ENCODE measurements around the gene GSTP1. TPM values are rescaled to one million over a fixed set of nuclear protein-coding genes. Genes with fewer than 3 reads are reported as not detected.

Gene GSTP1
- total RNA-seq, 1 experiment from 2014 or later: 893 TPM

DNA sequence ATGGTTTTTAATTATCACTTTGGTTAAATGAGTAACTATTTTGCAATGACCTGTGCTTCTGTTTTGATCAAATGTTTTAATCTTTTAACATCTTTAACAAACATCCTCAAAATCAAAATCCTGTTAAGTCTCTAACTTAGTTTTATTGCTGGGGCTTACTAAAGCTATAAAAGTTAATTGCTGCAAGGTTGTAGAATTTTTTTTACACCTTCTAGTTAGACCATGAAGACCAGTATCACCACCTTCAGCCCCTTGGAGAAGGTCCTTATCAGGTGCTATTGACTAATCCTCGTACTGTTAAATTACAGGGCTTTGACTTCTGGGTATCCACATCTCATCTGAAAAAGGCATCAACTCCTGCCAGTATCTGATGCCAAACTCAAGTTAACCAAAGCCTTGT is 48.1 kb upstream of the GSTP1 start:
- ATAC-seq (no peak), DNase-seq (ENCODE audit: low read depth, low spot score) (no peak)
- no peak overlapping the region for H3K9ac ChIP-seq (ENCODE audit: low read length)
- no peaks in the 10 kb centered on the region for H3K36me3 ChIP-seq (ENCODE audit: control insufficient read depth in 1 of 2, insufficient read depth in 2 of 2, low read length in 2 of 2)
- no peaks in the 10 kb centered on the region for H3K9me2 ChIP-seq (ENCODE audit: insufficient read depth)
- H3K27me3 ChIP-seq (ENCODE audit: insufficient read depth, low read length): no peaks in the 10 kb centered on the region
- H3K79me2 ChIP-seq (ENCODE audit: insufficient read depth, low read length): no peaks in the 10 kb centered on the region
- H2AFZ ChIP-seq (ENCODE audit: low read depth, low read length, poor library complexity, severe bottlenecking): no peak overlapping the region
- intact Hi-C loops (cut with micrococcal nuclease): no loop called here
- no peak overlapping the region for H3K27ac ChIP-seq (ENCODE audit: low read depth, low read length)
- no peak overlapping the region for H3K4me2 ChIP-seq (ENCODE audit: low read length)
- ChIA-PET RAD21 (ENCODE audit: low non-redundant PET in 1 of 2, low total read pairs in 2 of 2, uncharacterized antibody in 2 of 2, unreplicated experiment in 2 of 2) (no interaction called here), POLR2A (no interaction called here), CTCF (no interaction called here)
- no peak overlapping the region for H3K4me3 ChIP-seq (replicated peaks in 1 of 2; ENCODE audit: low read depth in 1 of 2, low read length in 2 of 2)
- H3K9me3 ChIP-seq (ENCODE audit: control insufficient read depth in 1 of 2, insufficient read depth in 1 of 2, low read depth in 1 of 2, low read length in 2 of 2): peaks cover 13% of the 10 kb centered on the region in 2 experiments; a peak in 2 of 4 replicates
- H4K20me1 ChIP-seq (ENCODE audit: insufficient read depth): no peaks in the 10 kb centered on the region
- no TSS peak for BruUV-seq (replicated peaks)
- TF ChIP-seq SRF (IDR thresholded peaks at IDR 0.05; ENCODE audit: low read depth) (no peak), POLR2A (IDR thresholded peaks at IDR 0.05; ENCODE audit: borderline replicate concordance, extremely low read depth, insufficient read depth, insufficient read length) (no peak), EZH2 (IDR thresholded peaks at IDR 0.05) (no peak), CBX3 (IDR thresholded peaks at IDR 0.05; ENCODE audit: low read depth) (no peak), RAD21 (IDR thresholded peaks at IDR 0.05; ENCODE audit: low read depth) (no peak), JUND (IDR thresholded peaks at IDR 0.05) (no peak), ZFX (IDR thresholded peaks at IDR 0.05) (no peak), ELF1 (IDR thresholded peaks at IDR 0.05; ENCODE audit: borderline replicate concordance, low read depth) (no peak), ZBTB33 (IDR thresholded peaks at IDR 0.05; ENCODE audit: extremely low read depth, insufficient replicate concordance, low read length) (no peak), POLR2AphosphoS5 (IDR thresholded peaks at IDR 0.05; ENCODE audit: low read depth, low read length) (no peak), FOSL1 (IDR thresholded peaks at IDR 0.05; ENCODE audit: low read depth) (no peak), SIN3A (IDR thresholded peaks at IDR 0.05; ENCODE audit: low read depth) (no peak), ATF3 (IDR thresholded peaks at IDR 0.05) (no peak), TCF7L2 (IDR thresholded peaks at IDR 0.05; ENCODE audit: borderline replicate concordance, extremely low read depth, insufficient read depth, insufficient read length) (no peak), EGR1 (IDR thresholded peaks at IDR 0.05; ENCODE audit: low read depth) (no peak), SP1 (IDR thresholded peaks at IDR 0.05; ENCODE audit: low read depth) (no peak)
- TF ChIP-seq, protein P1, sequence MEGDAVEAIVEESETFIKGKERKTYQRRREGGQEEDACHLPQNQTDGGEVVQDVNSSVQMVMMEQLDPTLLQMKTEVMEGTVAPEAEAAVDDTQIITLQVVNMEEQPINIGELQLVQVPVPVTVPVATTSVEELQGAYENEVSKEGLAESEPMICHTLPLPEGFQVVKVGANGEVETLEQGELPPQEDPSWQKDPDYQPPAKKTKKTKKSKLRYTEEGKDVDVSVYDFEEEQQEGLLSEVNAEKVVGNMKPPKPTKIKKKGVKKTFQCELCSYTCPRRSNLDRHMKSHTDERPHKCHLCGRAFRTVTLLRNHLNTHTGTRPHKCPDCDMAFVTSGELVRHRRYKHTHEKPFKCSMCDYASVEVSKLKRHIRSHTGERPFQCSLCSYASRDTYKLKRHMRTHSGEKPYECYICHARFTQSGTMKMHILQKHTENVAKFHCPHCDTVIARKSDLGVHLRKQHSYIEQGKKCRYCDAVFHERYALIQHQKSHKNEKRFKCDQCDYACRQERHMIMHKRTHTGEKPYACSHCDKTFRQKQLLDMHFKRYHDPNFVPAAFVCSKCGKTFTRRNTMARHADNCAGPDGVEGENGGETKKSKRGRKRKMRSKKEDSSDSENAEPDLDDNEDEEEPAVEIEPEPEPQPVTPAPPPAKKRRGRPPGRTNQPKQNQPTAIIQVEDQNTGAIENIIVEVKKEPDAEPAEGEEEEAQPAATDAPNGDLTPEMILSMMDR (IDR thresholded peaks at IDR 0.05 in 2 of 3, conservative IDR thresholded peaks at IDR 0.05 in 1 of 3; ENCODE audit: borderline replicate concordance in 1 of 3, insufficient read depth in 1 of 3, low read depth in 2 of 3, low read length in 2 of 3): no peak
- TF ChIP-seq, protein P2, sequence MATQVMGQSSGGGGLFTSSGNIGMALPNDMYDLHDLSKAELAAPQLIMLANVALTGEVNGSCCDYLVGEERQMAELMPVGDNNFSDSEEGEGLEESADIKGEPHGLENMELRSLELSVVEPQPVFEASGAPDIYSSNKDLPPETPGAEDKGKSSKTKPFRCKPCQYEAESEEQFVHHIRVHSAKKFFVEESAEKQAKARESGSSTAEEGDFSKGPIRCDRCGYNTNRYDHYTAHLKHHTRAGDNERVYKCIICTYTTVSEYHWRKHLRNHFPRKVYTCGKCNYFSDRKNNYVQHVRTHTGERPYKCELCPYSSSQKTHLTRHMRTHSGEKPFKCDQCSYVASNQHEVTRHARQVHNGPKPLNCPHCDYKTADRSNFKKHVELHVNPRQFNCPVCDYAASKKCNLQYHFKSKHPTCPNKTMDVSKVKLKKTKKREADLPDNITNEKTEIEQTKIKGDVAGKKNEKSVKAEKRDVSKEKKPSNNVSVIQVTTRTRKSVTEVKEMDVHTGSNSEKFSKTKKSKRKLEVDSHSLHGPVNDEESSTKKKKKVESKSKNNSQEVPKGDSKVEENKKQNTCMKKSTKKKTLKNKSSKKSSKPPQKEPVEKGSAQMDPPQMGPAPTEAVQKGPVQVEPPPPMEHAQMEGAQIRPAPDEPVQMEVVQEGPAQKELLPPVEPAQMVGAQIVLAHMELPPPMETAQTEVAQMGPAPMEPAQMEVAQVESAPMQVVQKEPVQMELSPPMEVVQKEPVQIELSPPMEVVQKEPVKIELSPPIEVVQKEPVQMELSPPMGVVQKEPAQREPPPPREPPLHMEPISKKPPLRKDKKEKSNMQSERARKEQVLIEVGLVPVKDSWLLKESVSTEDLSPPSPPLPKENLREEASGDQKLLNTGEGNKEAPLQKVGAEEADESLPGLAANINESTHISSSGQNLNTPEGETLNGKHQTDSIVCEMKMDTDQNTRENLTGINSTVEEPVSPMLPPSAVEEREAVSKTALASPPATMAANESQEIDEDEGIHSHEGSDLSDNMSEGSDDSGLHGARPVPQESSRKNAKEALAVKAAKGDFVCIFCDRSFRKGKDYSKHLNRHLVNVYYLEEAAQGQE (IDR thresholded peaks at IDR 0.05; ENCODE audit: low read depth): no peak
- H3K4me1 ChIP-seq (ENCODE audit: control insufficient read depth in 1 of 2, insufficient read depth in 2 of 2, low read length in 2 of 2): no peaks in the 10 kb centered on the region

Measured in HCT116 (cell line).